Right lung (tissue), 5 donors: ENCODE data around the gene PITPNC1. TPM values are rescaled to one million over a fixed set of nuclear protein-coding genes. Genes with fewer than 3 reads are reported as not detected.
"Not testable (repeated sequence)": the region's sequence is repeated elsewhere in the genome, so short reads cannot be mapped to it uniquely, and the experiment has no call there.

Source experiments
- DNase-seq, 2 donors: peaks; one replicate each; pipeline ENCODE4 v3.0.0-alpha.2; 2013
- polyA plus RNA-seq, 5 donors: library from polyadenylated mRNA; unstranded; fragments of 120-200 nt; gene quantifications; one replicate each; pipeline versions ENCODE4 v1.2.1 to v1.2.3, GENCODE V29; 2013; ENCODE audit warnings: inconsistent platforms in 1 of 5, low replicate concordance in 1 of 5; ENCODE audit not compliant: insufficient read length in 5 of 5, insufficient read depth in 1 of 5

Gene PITPNC1
- polyA plus RNA-seq, 5 donors: 9.1 to 12.0 (median 10.1) TPM

DNA sequence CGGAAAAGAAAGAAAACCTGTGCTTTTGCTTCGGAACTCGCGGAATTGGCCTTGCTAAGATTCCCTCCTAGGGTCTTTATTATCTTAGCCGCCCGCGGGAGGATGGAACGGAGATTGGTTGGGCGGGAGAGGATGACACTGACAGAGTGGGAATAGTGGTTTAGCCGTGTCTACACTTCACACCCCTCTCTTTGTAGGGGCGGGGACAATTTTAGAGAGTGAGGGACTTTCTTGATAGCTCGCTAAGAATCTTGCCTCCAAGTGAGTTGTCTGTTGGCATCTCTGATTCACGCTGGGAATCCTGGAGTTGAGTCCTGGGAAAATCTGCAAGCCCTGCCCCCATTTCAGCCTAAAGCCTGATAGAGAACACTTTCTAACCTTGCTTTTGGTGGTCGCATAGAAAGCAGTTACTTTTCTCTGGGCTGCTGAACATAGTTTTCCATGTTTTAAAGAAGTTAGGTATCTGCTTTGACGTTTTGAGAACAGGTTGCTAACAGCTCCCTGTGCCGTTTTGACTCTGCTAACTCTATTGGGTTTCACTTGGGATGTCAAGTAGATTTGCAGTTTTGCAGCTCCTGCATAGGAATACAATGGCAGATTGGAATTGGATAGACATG, 341.4 kb downstream of the PITPNC1 start:
- no peak for DNase-seq

DNA sequence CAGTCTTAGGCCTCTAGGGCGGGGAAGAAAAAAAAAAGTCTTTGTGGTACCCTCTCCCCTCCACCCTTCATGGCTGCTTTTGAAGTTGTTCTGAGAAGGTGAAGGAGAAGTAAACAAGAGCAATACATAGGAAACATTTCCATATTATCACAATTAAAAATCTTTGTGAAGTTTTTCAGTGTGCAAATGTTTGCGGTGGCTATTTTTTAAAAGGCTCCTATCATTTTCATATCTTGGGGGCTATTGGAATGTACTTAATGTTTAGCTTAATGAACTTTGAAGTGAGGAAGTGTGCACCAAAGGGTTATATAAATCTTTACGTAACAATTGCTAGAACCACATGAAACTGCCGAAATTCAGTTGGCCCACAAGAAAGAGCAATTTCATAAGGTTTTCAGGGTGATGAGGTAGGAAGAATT, 348.3 kb downstream of the PITPNC1 start:
- no peak for DNase-seq

DNA sequence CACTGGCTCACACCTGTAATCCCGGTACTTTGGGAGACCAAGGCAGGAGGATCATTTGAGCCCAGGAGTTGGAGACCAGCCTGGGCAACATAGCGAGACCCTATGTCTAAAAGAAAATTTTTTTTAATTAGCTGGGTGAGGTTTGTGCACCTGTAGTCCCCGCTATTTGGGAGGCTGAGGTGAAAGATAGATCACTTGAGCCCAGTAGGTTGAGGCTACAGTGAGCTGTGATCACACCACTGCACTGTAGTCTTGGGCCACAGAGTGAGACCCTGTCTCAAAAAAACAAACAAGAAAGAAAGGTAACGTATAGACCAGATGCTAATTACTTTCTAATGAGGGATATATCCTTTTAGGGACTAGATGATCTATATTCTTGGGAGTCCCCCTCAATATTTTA, 348.7 kb downstream of the PITPNC1 start:
- DNase-seq: no peak

DNA sequence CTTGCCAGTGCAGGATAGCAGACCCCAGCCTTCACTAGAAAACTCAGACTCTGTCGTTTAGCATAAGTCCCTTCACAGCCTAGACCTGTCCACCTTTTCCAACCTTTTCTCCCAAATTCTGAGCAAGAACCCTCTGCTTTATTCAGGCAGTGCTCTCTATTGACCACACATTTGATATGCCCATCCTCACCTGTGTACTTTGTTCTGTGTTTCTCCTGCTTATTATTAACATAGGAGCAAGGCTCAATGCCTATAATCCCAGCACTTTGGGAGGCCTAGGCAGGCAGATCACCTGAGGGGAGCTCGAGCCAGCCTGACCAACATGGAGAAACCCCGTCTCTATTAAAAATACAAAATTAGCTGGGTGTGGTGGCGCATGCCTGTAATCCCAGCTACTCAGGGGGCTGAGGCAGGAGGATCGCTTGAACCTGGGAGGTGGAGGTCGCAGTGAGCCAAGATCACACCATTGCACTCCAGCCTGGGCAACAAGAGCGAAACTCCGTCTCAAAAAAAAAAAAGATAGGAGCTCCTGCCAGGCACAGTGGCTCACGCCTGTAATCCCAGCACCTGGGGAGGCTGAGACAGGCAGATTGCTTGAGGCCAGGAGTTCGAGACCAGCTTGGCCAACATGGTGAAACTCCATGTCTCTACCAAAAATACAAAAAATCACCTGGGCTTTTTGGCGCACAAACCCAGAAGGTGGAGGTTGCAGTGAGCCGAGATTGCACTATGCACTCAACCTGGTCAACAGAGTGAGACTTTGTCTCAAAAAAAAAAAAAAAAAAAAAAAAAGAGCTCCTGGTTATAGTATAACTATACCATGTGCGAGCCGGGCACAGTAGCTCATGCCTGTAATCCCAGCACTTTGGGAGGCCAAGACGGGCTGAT, 350.3 kb downstream of the PITPNC1 start:
- DNase-seq: not testable (repeated sequence)

DNA sequence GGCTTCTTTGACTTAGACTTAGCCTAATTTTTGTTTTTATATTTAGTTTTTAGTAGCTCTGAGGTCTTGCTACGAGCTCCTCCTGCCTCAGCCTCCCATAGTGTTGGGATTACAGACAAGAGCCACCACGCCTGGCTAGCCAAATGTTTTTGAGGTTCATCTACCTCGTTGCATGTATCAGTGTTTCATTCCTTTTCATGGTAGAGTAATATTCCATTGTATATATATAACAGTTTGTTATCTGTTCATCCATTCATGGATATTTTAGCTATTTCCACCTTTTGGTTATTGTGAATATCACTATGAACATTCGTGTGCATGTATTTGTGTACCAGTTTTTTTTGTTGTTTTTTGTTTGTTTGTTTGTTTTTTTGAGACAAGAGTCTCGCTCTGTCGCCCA, 352.8 kb downstream of the PITPNC1 start:
- no peak for DNase-seq

DNA sequence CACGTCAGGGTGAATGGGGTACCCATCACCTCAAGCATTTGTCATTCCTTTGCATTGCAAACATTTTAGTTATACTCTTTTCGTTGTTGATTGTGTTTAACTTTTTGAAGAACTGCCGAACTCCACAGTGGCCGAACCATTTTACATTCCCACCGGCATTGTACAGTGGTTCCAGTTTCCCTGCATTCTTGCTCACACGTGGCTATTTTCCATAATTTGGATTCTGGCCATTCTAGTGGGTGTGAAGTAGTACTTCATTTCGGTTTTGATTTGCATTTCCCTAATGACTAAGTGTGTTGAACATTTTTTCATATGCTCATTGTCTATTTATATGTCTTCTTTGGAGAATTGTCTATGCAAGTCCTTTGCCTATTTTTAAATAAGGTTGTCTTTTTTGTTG, 353.6 kb downstream of the PITPNC1 start:
- no peak for DNase-seq

DNA sequence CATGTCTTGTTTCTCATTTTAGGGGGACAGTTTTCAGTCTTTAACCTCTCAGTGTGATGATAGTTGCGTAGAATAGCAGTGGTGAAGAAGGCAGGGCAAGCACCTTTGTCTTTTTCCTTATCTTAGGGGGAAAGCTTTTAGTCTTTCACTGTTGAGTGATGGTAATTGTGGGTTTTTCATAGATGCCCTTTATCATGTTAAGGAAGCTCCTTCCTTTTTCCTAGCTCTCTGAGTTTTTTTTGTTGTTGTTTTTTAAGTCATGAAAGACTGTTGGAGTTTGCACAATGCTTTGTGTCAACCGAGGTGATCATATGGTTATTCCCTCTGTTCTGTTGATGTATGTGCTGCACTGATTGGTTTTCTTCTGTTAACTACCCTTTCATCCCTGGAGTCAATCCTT, 356.4 kb downstream of the PITPNC1 start:
- no peak for DNase-seq

DNA sequence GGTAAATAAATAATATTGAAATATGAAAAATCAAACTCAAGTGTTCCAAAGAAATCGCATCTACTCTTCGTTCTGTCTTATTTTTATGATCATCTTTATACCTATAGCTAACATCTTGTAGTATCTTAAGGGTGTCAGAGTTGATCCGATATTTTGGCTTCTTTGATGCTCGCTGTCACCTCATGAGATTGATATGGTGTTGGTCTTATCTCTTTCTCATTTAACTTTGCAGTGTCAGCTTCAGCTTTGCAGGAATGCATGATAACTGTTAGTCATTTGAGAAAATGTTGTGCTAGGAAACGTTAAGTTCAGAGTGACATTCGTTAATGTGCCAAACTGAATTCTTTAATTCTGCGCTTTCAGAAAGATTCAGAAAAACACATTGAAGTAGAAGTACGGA, 360.1 kb downstream of the PITPNC1 start:
- DNase-seq: no peak

DNA sequence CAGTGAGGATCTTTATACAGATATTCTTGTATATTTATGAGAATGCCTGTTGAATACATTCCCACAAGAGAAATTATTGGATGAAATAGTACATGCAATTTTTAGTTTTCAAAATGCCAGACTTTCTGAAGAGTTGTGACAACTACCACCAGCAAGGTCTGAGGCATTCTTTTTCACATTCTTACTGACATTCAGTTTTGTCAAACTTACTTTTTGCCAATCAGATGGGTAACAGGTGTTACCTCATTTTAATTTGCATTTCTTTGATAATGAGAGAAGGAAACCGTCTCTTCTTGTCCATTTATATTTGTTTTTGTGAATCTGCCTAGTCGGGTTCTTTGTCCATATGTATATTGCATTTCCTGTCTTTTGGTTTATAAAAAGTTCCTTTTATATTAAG, 364.9 kb downstream of the PITPNC1 start:
- no peak for DNase-seq

Other genes starting within 250 kb of the PITPNC1 start
- gene HELZ, start 132.1 kb upstream of the PITPNC1 start, polyA plus RNA-seq: 10 to 100 TPM; 17.6 to 39.7 (median 35.7) TPM
- 10 to 100 TPM; 34.6 to 44.5 (median 39.0) TPM for gene PSMD12, start 10.7 kb upstream of the PITPNC1 start, polyA plus RNA-seq